DOHH2 (cell line): Measurements from ENCODE around the gene FBXL13.

Source experiments
- H3F3A ChIP-seq: fragments of 200-600 bp; sonication (generic), shearing (Covaris generic); 2 replicates; pipeline ENCODE4 v1.6.0; 2016; ENCODE audit warnings: antibody characterized with exemption, mild to moderate bottlenecking; ENCODE audit not compliant: control insufficient read depth, insufficient read depth
- H3K27ac ChIP-seq: fragments of 200-600 bp; sonication (generic); 2 replicates; pipeline ENCODE4 v1.5.1; 2014; ENCODE audit warnings: low read depth, mild to moderate bottlenecking, low read length, moderate library complexity
- H3K27me3 ChIP-seq: fragments of 200-600 bp; sonication (generic); 2 replicates; pipeline ENCODE4 v1.6.1; 2014; ENCODE audit warnings: mild to moderate bottlenecking, low read length, mixed read lengths; ENCODE audit not compliant: control insufficient read depth
- H3K36me3 ChIP-seq: fragments of 200-600 bp; sonication (generic); 2 replicates; pipeline ENCODE4 v1.6.1; 2014; ENCODE audit warnings: mild to moderate bottlenecking, low read length, moderate library complexity, mixed read lengths; ENCODE audit not compliant: control insufficient read depth
- H3K4me1 ChIP-seq: fragments of 200-600 bp; sonication (generic); 2 replicates; pipeline ENCODE4 v1.6.1; 2014; ENCODE audit warnings: mild to moderate bottlenecking, low read length, mixed read lengths; ENCODE audit not compliant: control insufficient read depth
- H3K4me2 ChIP-seq: fragments of 200-600 bp; sonication (generic); 2 replicates; pipeline ENCODE4 v1.6.0; 2014; ENCODE audit warnings: mild to moderate bottlenecking, low read length, moderate library complexity
- H3K4me3 ChIP-seq: fragments of 200-600 bp; sonication (generic); 2 replicates; pipeline ENCODE4 v1.5.1; 2014; ENCODE audit warnings: mild to moderate bottlenecking, low read length, mixed read lengths
- H3K79me2 ChIP-seq: fragments of 200-600 bp; sonication (generic); 2 replicates; pipeline ENCODE4 v1.6.1; 2014; ENCODE audit warnings: mild to moderate bottlenecking, low read length, mixed read lengths; ENCODE audit not compliant: control insufficient read depth
- H3K9me2 ChIP-seq: fragments of 200-600 bp; sonication (generic); replicated peaks from 2 replicates; pipeline ENCODE4 v1.6.1; 2014; ENCODE audit warnings: mild to moderate bottlenecking, low read length, mixed read lengths; ENCODE audit not compliant: control insufficient read depth
- H3K9me3 ChIP-seq: fragments of 200-600 bp; sonication (generic); 2 replicates; pipeline ENCODE4 v1.6.1; 2014; ENCODE audit warnings: antibody characterized with exemption, low read length, mixed read lengths; ENCODE audit not compliant: control insufficient read depth, insufficient read depth
- H4K20me1 ChIP-seq: fragments of 200-600 bp; sonication (generic); 2 replicates; pipeline ENCODE4 v1.6.0; 2014; ENCODE audit warnings: low read depth, mild to moderate bottlenecking, antibody characterized with exemption, low read length, moderate library complexity; ENCODE audit not compliant: control insufficient read depth, insufficient read depth
- CTCF ChIP-seq: fragments of 200-600 bp; sonication (generic); IDR thresholded peaks from one replicate; pipeline ENCODE4 v1.5.1; 2014; ENCODE audit warnings: antibody characterized with exemption, mild to moderate bottlenecking, low read depth, low read length; ENCODE audit not compliant: poor library complexity, severe bottlenecking
- EZH2phosphoT487 ChIP-seq: fragments of 200-600 bp; sonication (generic); IDR thresholded peaks from 2 replicates; pipeline ENCODE4 v1.6.1; 2017; ENCODE audit warnings: borderline replicate concordance, mild to moderate bottlenecking, antibody characterized with exemption, low read length, moderate library complexity, mixed read lengths

Gene FBXL13

GRCh38 chr7:102916426-102916825 lies 158.2 kb downstream of the FBXL13 start:
- no peak overlapping the region for H3K4me2 ChIP-seq
- H4K20me1 ChIP-seq = no peaks in the 10 kb centered on the region
- peaks cover 18% of the 10 kb centered on the region for H3K4me1 ChIP-seq
- H3K36me3 ChIP-seq = no peaks in the 10 kb centered on the region
- no peaks in the 10 kb centered on the region for H3K27me3 ChIP-seq
- no peak overlapping the region for H3K27ac ChIP-seq
- TF ChIP-seq EZH2phosphoT487 (no peak), CTCF (no peak)
- H3F3A ChIP-seq = no peaks in the 10 kb centered on the region
- no peaks in the 10 kb centered on the region for H3K9me2 ChIP-seq
- H3K4me3 ChIP-seq = no peak overlapping the region
- H3K9me3 ChIP-seq = no peaks in the 10 kb centered on the region
- no peaks in the 10 kb centered on the region for H3K79me2 ChIP-seq

- TF ChIP-seq CTCF = no peak
- TF ChIP-seq EZH2phosphoT487 = no peak
- no peak overlapping the region for H3K27ac ChIP-seq
- no peak overlapping the region for H3K4me3 ChIP-seq
- H3K79me2 ChIP-seq = no peaks in the 10 kb centered on the region
- no peaks in the 10 kb centered on the region for H3K36me3 ChIP-seq
- no peaks in the 10 kb centered on the region for H3F3A ChIP-seq
- H3K4me2 ChIP-seq = no peak overlapping the region
- H3K9me2 ChIP-seq = no peaks in the 10 kb centered on the region
- no peaks in the 10 kb centered on the region; the same call in 1 of the 2 replicates for H3K9me3 ChIP-seq
- H3K27me3 ChIP-seq = no peaks in the 10 kb centered on the region
- peaks cover 18% of the 10 kb centered on the region for H3K4me1 ChIP-seq
- H4K20me1 ChIP-seq = no peaks in the 10 kb centered on the region
Observed at GRCh38 chr7:102914585-102914984, 160.0 kb downstream of the FBXL13 start.

GRCh38 chr7:102913826-102914225 lies 160.8 kb downstream of the FBXL13 start:
- Histone ChIP-seq H3K79me2 (no peaks in the 10 kb centered on the region), H3K4me1 (peaks cover 13% of the 10 kb centered on the region), H3K27ac (no peak overlapping the region), H4K20me1 (no peaks in the 10 kb centered on the region), H3K9me3 (peaks cover 4% of the 10 kb centered on the region; the same call in 1 of the 2 replicates), H3K4me3 (no peak overlapping the region), H3F3A (no peaks in the 10 kb centered on the region), H3K36me3 (no peaks in the 10 kb centered on the region), H3K27me3 (no peaks in the 10 kb centered on the region), H3K9me2 (no peaks in the 10 kb centered on the region), H3K4me2 (no peak overlapping the region; the same call in 1 of the 2 replicates)
- TF ChIP-seq CTCF (no peak), EZH2phosphoT487 (no peak)
